ENCODE results near the gene CNPY4.

The CNPY4 gene

GRCh38 chr7:100082978-100083377, 36.5 kb upstream of the CNPY4 start:
- Histone ChIP-seq H3K27me3 (no peaks in the 10 kb centered on the region), H3K27ac (peak overlapping the region; percentile 94), H3K4me3 (ENCODE audit: low read depth in 1 of 2, low read length in 1 of 2) (peak overlapping the region; percentile 76 to 80), H3K4me1 (ENCODE audit: control insufficient read depth in 1 of 2, insufficient read depth in 1 of 2, low read depth in 1 of 2, low read length in 1 of 2) (peaks cover 35 to 38% of the 10 kb centered on the region in 2 experiments), H3K9me3 (no peaks in the 10 kb centered on the region), H3K36me3 (peaks cover 5% of the 10 kb centered on the region)
- no peak for TF ChIP-seq CTCF (IDR thresholded peaks at IDR 0.05)

GRCh38 chr7:100085515-100085914, 33.9 kb upstream of the CNPY4 start:
- peaks cover 2% of the 10 kb centered on the region for H3K36me3 ChIP-seq
- H3K4me3 ChIP-seq (ENCODE audit: low read depth in 1 of 2, low read length in 1 of 2): no peak overlapping the region
- H3K4me1 ChIP-seq (ENCODE audit: control insufficient read depth in 1 of 2, insufficient read depth in 1 of 2, low read depth in 1 of 2, low read length in 1 of 2): peaks cover 47 to 54% of the 10 kb centered on the region in 2 experiments
- H3K27me3 ChIP-seq: no peaks in the 10 kb centered on the region
- no peaks in the 10 kb centered on the region for H3K9me3 ChIP-seq
- peak overlapping the region; percentile 61 for H3K27ac ChIP-seq
- no peak for TF ChIP-seq CTCF (IDR thresholded peaks at IDR 0.05)

GRCh38 chr7:100087055-100087750, 32.2 kb upstream of the CNPY4 start:
- Histone ChIP-seq H3K36me3 (peaks cover 19% of the 10 kb centered on the region), H3K4me1 (ENCODE audit: control insufficient read depth in 1 of 2, insufficient read depth in 1 of 2, low read depth in 1 of 2, low read length in 1 of 2) (peaks cover 35 to 45% of the 10 kb centered on the region in 2 experiments), H3K4me3 (ENCODE audit: low read depth in 1 of 2, low read length in 1 of 2) (no peak overlapping the region), H3K27ac (no peak overlapping the region), H3K9me3 (no peaks in the 10 kb centered on the region), H3K27me3 (no peaks in the 10 kb centered on the region)
- TF ChIP-seq CTCF (IDR thresholded peaks at IDR 0.05): no peak

GRCh38 chr7:100088095-100088620, 31.3 kb upstream of the CNPY4 start:
- peak overlapping the region; percentile 90 to 92 for H3K4me3 ChIP-seq (ENCODE audit: low read depth in 1 of 2, low read length in 1 of 2)
- H3K4me1 ChIP-seq (ENCODE audit: control insufficient read depth in 1 of 2, insufficient read depth in 1 of 2, low read depth in 1 of 2, low read length in 1 of 2): peaks cover 28 to 35% of the 10 kb centered on the region in 2 experiments
- no peaks in the 10 kb centered on the region for H3K27me3 ChIP-seq
- H3K9me3 ChIP-seq: no peaks in the 10 kb centered on the region
- peaks cover 28% of the 10 kb centered on the region for H3K36me3 ChIP-seq
- peak overlapping the region; percentile 70 for H3K27ac ChIP-seq
- TF ChIP-seq CTCF (IDR thresholded peaks at IDR 0.05): no peak

- Histone ChIP-seq H3K36me3 (peaks cover 35% of the 10 kb centered on the region), H3K27ac (peak within 1 kb of the TSS; percentile 70), H3K9me3 (no peaks in the 10 kb centered on the region), H3K4me3 (ENCODE audit: low read depth in 1 of 2, low read length in 1 of 2) (peak within 1 kb of the TSS; percentile 90 to 92), H3K4me1 (ENCODE audit: control insufficient read depth in 1 of 2, insufficient read depth in 1 of 2, low read depth in 1 of 2, low read length in 1 of 2) (peaks cover 26 to 31% of the 10 kb centered on the region in 2 experiments), H3K27me3 (no peaks in the 10 kb centered on the region)
- peak; percentile 33 for TF ChIP-seq CTCF (IDR thresholded peaks at IDR 0.05)
These were observed 30.6 kb upstream of the CNPY4 start, which contains the start of gene COPS6 for GRCh38 chr7:100088621-100089457. Gene COPS6, plus strand, starts transcription at chr7:100088969. Its CDS starts 22 bp downstream, at chr7:100088991.

All from neutrophil (primary cell).